ENCODE measurements around the gene TMEM201.

- TF ChIP-seq CTCF (conservative IDR thresholded peaks at IDR 0.05; ENCODE audit: low read depth, low read length), result no peak
- no peak for TF ChIP-seq MAFK (IDR thresholded peaks at IDR 0.05; ENCODE audit: low read depth, low read length)
- no peak for TF ChIP-seq RAD21 (IDR thresholded peaks at IDR 0.05; ENCODE audit: low read length)
- no peak for TF ChIP-seq ELK1 (IDR thresholded peaks at IDR 0.05; ENCODE audit: borderline replicate concordance, low read depth, low read length)
- no peak for TF ChIP-seq POLR2A (IDR thresholded peaks at IDR 0.05; ENCODE audit: low read depth, low read length)
- no peak for TF ChIP-seq SMC3 (IDR thresholded peaks at IDR 0.05; ENCODE audit: low read depth, low read length)
- no peak for TF ChIP-seq RFX5 (IDR thresholded peaks at IDR 0.05; ENCODE audit: low read depth, low read length)
- no peak for TF ChIP-seq USF2 (IDR thresholded peaks at IDR 0.05; ENCODE audit: low read depth, low read length)
- TF ChIP-seq NFE2L2 (IDR thresholded peaks at IDR 0.05; ENCODE audit: low read depth, low read length), result no peak
- no peak for TF ChIP-seq CEBPB (IDR thresholded peaks at IDR 0.05; ENCODE audit: low read depth, low read length)
- TF ChIP-seq CHD1 (IDR thresholded peaks at IDR 0.05; ENCODE audit: low read depth, low read length), result no peak
- TF ChIP-seq MXI1 (IDR thresholded peaks at IDR 0.05; ENCODE audit: borderline replicate concordance, low read depth, low read length), result no peak
- TF ChIP-seq BHLHE40 (IDR thresholded peaks at IDR 0.05; ENCODE audit: low read depth, low read length), result no peak
- no peak for TF ChIP-seq RCOR1 (IDR thresholded peaks at IDR 0.05; ENCODE audit: insufficient replicate concordance, low read length)
These were observed 37.5 kb downstream of the TMEM201 start for GRCh38 chr1:9626201-9626608.

All from IMR-90 (cell line).